ENCODE data around the gene PLEKHN1. TPM values are rescaled to one million over a fixed set of nuclear protein-coding genes. Genes with fewer than 3 reads are reported as not detected.

PLEKHN1 gene
- total RNA-seq, 4 donors from 2014 or later, result 0.21 to 2.4 TPM; not detected in 2

DNA sequence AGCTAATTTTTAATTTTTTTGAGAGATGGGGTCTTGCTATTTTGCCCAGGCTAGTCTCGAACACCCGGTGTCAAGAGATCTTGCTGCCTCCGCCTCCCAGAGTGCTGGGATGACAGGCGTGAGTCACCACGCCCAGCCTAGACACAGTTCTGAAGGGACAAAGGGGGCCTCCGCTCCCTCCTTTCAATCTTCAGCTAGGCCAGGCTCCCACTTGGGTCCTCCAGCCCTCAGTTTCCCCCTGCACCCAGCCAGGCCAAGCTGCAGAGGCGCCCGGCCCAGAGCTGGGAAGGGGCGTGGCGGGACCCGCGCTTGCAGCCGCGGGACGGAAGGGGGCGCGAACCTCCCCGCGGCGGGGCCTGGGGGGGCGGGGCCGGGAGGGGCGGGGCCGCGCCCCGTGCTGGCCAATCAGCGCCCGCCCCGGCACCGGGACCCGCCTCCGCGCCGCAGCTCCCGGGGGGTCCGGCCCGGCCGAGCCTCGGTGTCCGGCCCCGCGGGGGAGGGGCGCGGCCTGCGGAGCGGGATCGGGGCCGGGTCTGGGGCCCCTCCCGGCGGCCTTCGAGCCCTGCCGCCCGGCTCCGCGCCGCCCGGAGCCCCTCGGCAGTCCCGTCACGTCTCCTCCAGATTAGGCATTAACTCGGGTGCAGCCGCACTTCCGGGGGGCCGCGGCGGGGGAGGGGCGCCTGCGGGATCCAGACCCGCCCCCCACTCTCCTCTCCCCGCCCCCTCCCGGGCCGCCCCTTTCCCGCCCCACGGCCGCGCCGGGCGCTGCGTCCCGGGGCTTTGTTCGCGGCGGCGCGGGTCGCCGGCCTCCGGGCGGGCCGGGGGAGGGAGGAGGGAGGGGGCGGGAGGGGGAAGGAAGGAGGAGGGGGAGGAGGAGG, 53.1 kb downstream of the PLEKHN1 start:
- Histone ChIP-seq H3K27me3 (no peaks in the 10 kb centered on the region), H3K4me1 (peaks cover 0 to 45% (median 18%) of the 10 kb centered on the region in 4 donors), H3K4me3 (peak overlapping the region; percentile 41 to 94 (median 72)), H3K36me3 (no peaks in the 10 kb centered on the region), H3K9me3 (no peaks in the 10 kb centered on the region), H3K27ac (peak overlapping the region; percentile 90 to 96 (median 90))
- peak; percentile 55 to 70 for DNase-seq (ENCODE audit: low spot score in 2 of 2)
- peak in 1 of 2 donors; percentile 14 for TF ChIP-seq POLR2A (IDR thresholded peaks at IDR 0.05)
- no peak for TF ChIP-seq EP300 (IDR thresholded peaks at IDR 0.05)
- TF ChIP-seq, protein P1, sequence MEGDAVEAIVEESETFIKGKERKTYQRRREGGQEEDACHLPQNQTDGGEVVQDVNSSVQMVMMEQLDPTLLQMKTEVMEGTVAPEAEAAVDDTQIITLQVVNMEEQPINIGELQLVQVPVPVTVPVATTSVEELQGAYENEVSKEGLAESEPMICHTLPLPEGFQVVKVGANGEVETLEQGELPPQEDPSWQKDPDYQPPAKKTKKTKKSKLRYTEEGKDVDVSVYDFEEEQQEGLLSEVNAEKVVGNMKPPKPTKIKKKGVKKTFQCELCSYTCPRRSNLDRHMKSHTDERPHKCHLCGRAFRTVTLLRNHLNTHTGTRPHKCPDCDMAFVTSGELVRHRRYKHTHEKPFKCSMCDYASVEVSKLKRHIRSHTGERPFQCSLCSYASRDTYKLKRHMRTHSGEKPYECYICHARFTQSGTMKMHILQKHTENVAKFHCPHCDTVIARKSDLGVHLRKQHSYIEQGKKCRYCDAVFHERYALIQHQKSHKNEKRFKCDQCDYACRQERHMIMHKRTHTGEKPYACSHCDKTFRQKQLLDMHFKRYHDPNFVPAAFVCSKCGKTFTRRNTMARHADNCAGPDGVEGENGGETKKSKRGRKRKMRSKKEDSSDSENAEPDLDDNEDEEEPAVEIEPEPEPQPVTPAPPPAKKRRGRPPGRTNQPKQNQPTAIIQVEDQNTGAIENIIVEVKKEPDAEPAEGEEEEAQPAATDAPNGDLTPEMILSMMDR (IDR thresholded peaks at IDR 0.05), result peak; percentile 49 to 88 (median 71)
- 9 to 10% methylated on average over 8 to 9 of the region's 91 CpGs for WGBS, 2 donors

DNA sequence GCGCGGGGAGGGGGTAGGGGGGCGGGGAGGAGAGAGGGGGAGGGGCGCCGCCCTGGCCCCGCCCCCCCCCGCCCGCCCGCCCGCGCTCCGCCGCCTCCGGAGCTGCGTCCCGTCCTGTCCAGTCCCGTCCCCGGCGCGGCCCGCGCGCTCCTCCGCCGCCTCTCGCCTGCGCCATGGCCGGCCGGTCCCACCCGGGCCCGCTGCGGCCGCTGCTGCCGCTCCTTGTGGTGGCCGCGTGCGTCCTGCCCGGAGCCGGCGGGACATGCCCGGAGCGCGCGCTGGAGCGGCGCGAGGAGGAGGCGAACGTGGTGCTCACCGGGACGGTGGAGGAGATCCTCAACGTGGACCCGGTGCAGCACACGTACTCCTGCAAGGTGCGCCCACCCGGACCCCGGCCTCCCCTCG, 53.7 kb downstream of the PLEKHN1 start, which contains the start of gene AGRN:
AGRN (plus strand) TSS at position 121 of the 405 bp plus-strand sequence; CDS start at position 174, 53 bp downstream.
- H3K9me3 ChIP-seq, result no peaks in the 10 kb centered on the region
- H3K4me1 ChIP-seq, result peaks cover 0 to 45% (median 17%) of the 10 kb centered on the region in 4 donors
- WGBS, 2 donors, result 1% methylated on average over 21 of the region's 58 CpGs; no CpG with 5 or more reads in 1 of the 2 donors
- H3K36me3 ChIP-seq, result no peaks in the 10 kb centered on the region
- H3K4me3 ChIP-seq, result peak within 1 kb of the TSS; percentile 53 to 94 (median 72)
- H3K27me3 ChIP-seq, result no peaks in the 10 kb centered on the region
- peak within 1 kb of the TSS; percentile 90 to 96 (median 90) for H3K27ac ChIP-seq
- DNase-seq (ENCODE audit: low spot score in 2 of 2), result no peak
- TF ChIP-seq POLR2A (IDR thresholded peaks at IDR 0.05) (no peak), EP300 (IDR thresholded peaks at IDR 0.05) (no peak)
- TF ChIP-seq, protein P1 (IDR thresholded peaks at IDR 0.05), result no peak

DNA sequence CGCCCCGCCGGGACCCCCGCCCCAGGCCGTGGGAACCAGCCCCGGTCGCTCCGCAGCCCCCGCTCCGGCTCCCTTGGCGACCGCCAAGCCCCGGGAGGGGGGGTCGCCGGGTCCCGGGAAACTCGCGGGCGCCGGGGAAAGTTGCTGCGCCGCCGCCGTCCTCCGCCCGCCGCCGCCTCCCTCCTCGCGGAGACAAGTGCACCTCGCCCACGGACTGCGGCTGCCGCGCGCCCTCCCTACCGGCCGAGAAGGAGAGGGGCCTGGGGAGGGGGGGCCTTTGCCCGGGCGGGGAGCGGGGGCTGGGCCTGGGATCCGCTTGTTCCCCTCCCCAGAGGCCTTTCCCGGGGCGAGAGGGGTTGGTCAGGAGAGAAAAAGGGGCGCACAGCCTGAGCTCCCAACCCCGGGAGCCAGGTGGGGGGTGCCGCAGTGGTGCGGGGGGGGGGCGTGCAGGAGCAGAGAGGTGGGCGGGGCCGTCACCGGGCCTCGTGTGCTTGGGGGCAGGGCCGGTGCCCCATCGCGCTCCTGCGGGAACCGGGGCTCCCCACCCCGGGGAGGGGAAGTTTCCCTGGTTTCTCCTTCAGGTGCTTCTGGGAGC, 54.2 kb downstream of the PLEKHN1 start:
- Histone ChIP-seq H3K27ac (peak overlapping the region in 3 of 4 donors; percentile 90 to 96 (median 90)), H3K9me3 (no peaks in the 10 kb centered on the region), H3K27me3 (no peaks in the 10 kb centered on the region), H3K4me1 (peaks cover 0 to 46% (median 18%) of the 10 kb centered on the region in 4 donors), H3K36me3 (no peaks in the 10 kb centered on the region), H3K4me3 (peak overlapping the region; percentile 53 to 94 (median 72))
- WGBS, 2 donors, result 0 to 3% methylated on average over 1 to 13 of the region's 59 CpGs
- no peak for TF ChIP-seq POLR2A (IDR thresholded peaks at IDR 0.05)
- no peak for TF ChIP-seq EP300 (IDR thresholded peaks at IDR 0.05)
- TF ChIP-seq, protein P1 (IDR thresholded peaks at IDR 0.05), result no peak
- DNase-seq (ENCODE audit: low spot score in 2 of 2), result no peak

DNA sequence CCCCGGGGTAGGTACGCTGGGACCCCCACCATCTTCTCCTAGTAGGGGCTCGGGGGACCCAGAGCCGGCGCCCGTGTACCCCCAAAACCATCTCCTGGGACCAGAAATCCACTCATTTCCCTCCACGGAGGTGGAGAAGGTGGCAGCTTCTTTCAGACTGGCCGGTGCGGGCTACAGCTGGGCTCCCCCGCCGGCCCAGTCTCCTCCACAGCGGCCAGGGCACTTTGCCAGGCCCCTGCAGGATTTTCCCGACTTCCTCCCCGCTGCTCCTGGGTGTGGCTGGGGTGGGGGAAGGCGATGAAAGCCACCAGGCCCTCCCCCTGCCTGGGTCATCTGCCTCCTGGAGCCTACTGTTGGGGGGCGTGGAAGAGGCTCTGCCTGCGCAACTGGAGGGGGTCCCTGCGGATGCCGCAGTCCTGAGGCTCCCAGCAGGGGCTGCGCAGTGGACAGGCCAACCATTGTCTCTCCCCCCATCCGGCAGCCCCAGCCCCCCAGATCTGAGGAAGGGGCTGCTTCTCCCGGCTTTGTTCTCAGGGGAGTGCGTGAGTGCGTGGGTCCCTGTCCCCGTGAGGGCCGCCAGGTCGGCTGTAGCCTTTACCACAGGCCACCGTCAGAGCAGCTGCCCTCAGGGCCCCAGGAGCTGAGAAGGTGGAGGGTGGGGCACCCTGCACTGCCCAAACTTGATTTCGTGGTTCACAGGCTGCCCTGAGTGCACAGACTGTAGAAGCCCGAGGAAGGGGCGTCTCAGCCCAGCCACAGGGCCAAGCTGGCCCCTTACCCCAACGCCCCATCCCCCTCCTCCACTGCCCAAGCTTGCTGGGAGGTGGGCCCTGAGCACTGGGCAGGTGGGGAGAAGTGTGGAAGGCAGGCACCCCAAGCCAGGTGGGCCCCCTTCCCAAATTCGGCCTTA, 55.0 kb downstream of the PLEKHN1 start:
- 27 to 28% methylated on average over 24 to 28 of the region's 33 CpGs for WGBS, 2 donors
- Histone ChIP-seq H3K4me3 (peak overlapping the region; percentile 7 to 94 (median 72)), H3K36me3 (no peaks in the 10 kb centered on the region), H3K4me1 (peaks cover 0 to 53% (median 18%) of the 10 kb centered on the region in 4 donors), H3K9me3 (no peaks in the 10 kb centered on the region), H3K27ac (peak overlapping the region in 1 of 4 donors; percentile 96), H3K27me3 (no peaks in the 10 kb centered on the region)
- DNase-seq (ENCODE audit: low spot score in 2 of 2), result no peak
- no peak for TF ChIP-seq POLR2A (IDR thresholded peaks at IDR 0.05)
- no peak for TF ChIP-seq EP300 (IDR thresholded peaks at IDR 0.05)
- TF ChIP-seq, protein P1 (IDR thresholded peaks at IDR 0.05), result no peak

All from tibial nerve (tissue), 4 donors.